Progenitor cell of endocrine pancreas (in vitro differentiated cells): ENCODE measurements around the gene TMEM200A. TPM values are rescaled to one million over a fixed set of nuclear protein-coding genes. Genes with fewer than 3 reads are reported as not detected.

Source experiments
- DNase-seq: peaks from one replicate; pipeline ENCODE4 v3.0.0; 2021; ENCODE audit warnings: low spot score; ENCODE audit not compliant: unreplicated experiment
- H3K27ac Mint-ChIP-seq: 2 replicates; pipeline ENCODE4 v1.8.0; 2021; ENCODE audit warnings: mild to moderate bottlenecking, moderate library complexity, mixed read lengths
- H3K27me3 Mint-ChIP-seq: 2 replicates; pipeline ENCODE4 v1.8.0; 2021; ENCODE audit warnings: mixed read lengths
- H3K36me3 Mint-ChIP-seq: 2 replicates; pipeline ENCODE4 v1.8.0; 2022; ENCODE audit warnings: mixed read lengths; ENCODE audit not compliant: insufficient read depth
- H3K4me1 Mint-ChIP-seq: 2 replicates; pipeline ENCODE4 v1.8.0; 2021; ENCODE audit warnings: low read depth, mixed read lengths
- H3K4me3 Mint-ChIP-seq: 2 replicates; pipeline ENCODE4 v1.8.0; 2021; ENCODE audit warnings: low read depth, mild to moderate bottlenecking, moderate library complexity, mixed read lengths
- H3K9me3 Mint-ChIP-seq: 2 replicates; pipeline ENCODE4 v1.8.0; 2021; ENCODE audit warnings: low read depth, mixed read lengths
- CTCF ChIP-seq: fragments of 200-600 bp; sonication (generic); IDR thresholded peaks from one replicate; pipeline ENCODE4 v1.5.0; 2021; ENCODE audit warnings: antibody characterized with exemption, mild to moderate bottlenecking; ENCODE audit not compliant: unreplicated experiment
- total RNA-seq: library from RNA; stranded (reverse); gene quantifications from 2 replicates; pipeline ENCODE4 v1.2.1, GENCODE V29; 2021

TMEM200A gene
- total RNA-seq, 1 donor from 2014 or later: 13.0 TPM

- Mint-ChIP-seq H3K27me3 (no peaks in the 10 kb centered on the region), H3K36me3 (no peaks in the 10 kb centered on the region), H3K4me3 (no peak overlapping the region), H3K4me1 (no peaks in the 10 kb centered on the region), H3K27ac (no peak overlapping the region), H3K9me3 (no peaks in the 10 kb centered on the region)
- DNase-seq: no peak
- no peak for TF ChIP-seq CTCF
These were observed 81.6 kb downstream of the TMEM200A start for GRCh38 chr6:130447374-130447773.

GRCh38 chr6:130452336-130452735 is 86.5 kb downstream of the TMEM200A start:
- no peak overlapping the region for H3K4me3 Mint-ChIP-seq
- no peak for TF ChIP-seq CTCF
- H3K9me3 Mint-ChIP-seq: no peaks in the 10 kb centered on the region
- no peaks in the 10 kb centered on the region for H3K36me3 Mint-ChIP-seq
- H3K27ac Mint-ChIP-seq: no peak overlapping the region
- DNase-seq: no peak
- H3K27me3 Mint-ChIP-seq: no peaks in the 10 kb centered on the region
- H3K4me1 Mint-ChIP-seq: no peaks in the 10 kb centered on the region

- no peaks in the 10 kb centered on the region for H3K9me3 Mint-ChIP-seq
These were observed 87.4 kb downstream of the TMEM200A start for GRCh38 chr6:130453230-130453629.

GRCh38 chr6:130457605-130458004 is 91.8 kb downstream of the TMEM200A start:
- no peak for TF ChIP-seq CTCF
- Mint-ChIP-seq H3K36me3 (no peaks in the 10 kb centered on the region), H3K27ac (no peak overlapping the region), H3K9me3 (no peaks in the 10 kb centered on the region), H3K4me1 (no peaks in the 10 kb centered on the region), H3K27me3 (no peaks in the 10 kb centered on the region), H3K4me3 (no peak overlapping the region)
- DNase-seq: no peak

More at GRCh38 chr6:130453230-130453629, 87.4 kb downstream of the TMEM200A start:
- Mint-ChIP-seq H3K36me3 (no peaks in the 10 kb centered on the region), H3K27ac (no peak overlapping the region), H3K27me3 (no peaks in the 10 kb centered on the region), H3K4me1 (no peaks in the 10 kb centered on the region), H3K4me3 (no peak overlapping the region)
- no peak for TF ChIP-seq CTCF
- DNase-seq: no peak

- Mint-ChIP-seq H3K4me3 (no peak overlapping the region), H3K9me3 (no peaks in the 10 kb centered on the region), H3K27ac (no peak overlapping the region), H3K36me3 (no peaks in the 10 kb centered on the region), H3K27me3 (no peaks in the 10 kb centered on the region), H3K4me1 (no peaks in the 10 kb centered on the region)
- DNase-seq: no peak
- TF ChIP-seq CTCF: no peak
These were observed 93.5 kb downstream of the TMEM200A start for GRCh38 chr6:130459316-130459715.
